H1 (cell line): ENCODE measurements around the gene C2CD3.

Source experiments
- ASH2L ChIP-seq: fragments of 200-600, 300-600 bp; sonication (generic); IDR thresholded peaks from one replicate; pipeline ENCODE4 v1.7.1; 2017; ENCODE audit warnings: low read length
- CTCF ChIP-seq, 3 experiments: IDR thresholded peaks; 1 replicate in 2 of 3; 2 replicates in 1 of 3; pipeline versions ENCODE4 v1.5.1 to v1.6.1; 2011; ENCODE audit warnings: low read length in 3 of 3, mild to moderate bottlenecking in 3 of 3, inconsistent platforms in 2 of 3, low read depth in 1 of 3, moderate library complexity in 1 of 3; ENCODE audit not compliant: insufficient read depth in 1 of 3; ENCODE audit errors: control extremely low read depth in 1 of 3
- EGR1 ChIP-seq: IDR thresholded peaks from 2 replicates; pipeline ENCODE4 v1.6.1; 2011; ENCODE audit warnings: low read depth, low read length, borderline replicate concordance
- JUN ChIP-seq: IDR thresholded peaks from 2 replicates; pipeline ENCODE4 v1.6.1; 2011; ENCODE audit warnings: low read depth, mild to moderate bottlenecking, improper control_type of control experiment, low read length
- POLR2A ChIP-seq, 2 experiments: IDR thresholded peaks; 1 replicate in 1 of 2; 2 replicates in 1 of 2; pipeline ENCODE4 v1.6.1; 2011; ENCODE audit warnings: low read depth in 2 of 2, low read length in 2 of 2, mild to moderate bottlenecking in 2 of 2; ENCODE audit errors: control extremely low read depth in 1 of 2
- SP1 ChIP-seq: IDR thresholded peaks from 2 replicates; pipeline ENCODE4 v1.6.1; 2011; ENCODE audit warnings: low read depth, low read length
- SUZ12 ChIP-seq: fragments of 200-600 bp; sonication (generic); IDR thresholded peaks from 2 replicates; pipeline ENCODE4 v1.6.1; 2012; ENCODE audit warnings: mild to moderate bottlenecking, inconsistent platforms, low read length, moderate library complexity, mixed read lengths
- TAF7 ChIP-seq: optimal IDR thresholded peaks from 2 replicates; pipeline ENCODE3; 2011; ENCODE audit warnings: low read depth, mild to moderate bottlenecking, inconsistent platforms, low read length, moderate library complexity, borderline replicate concordance

- TF ChIP-seq TAF7 (no peak), JUN (no peak), SUZ12 (no peak), EGR1 (no peak), SP1 (no peak), ASH2L (no peak), POLR2A (IDR thresholded peaks at IDR 0.05; ENCODE audit: control extremely low read depth in 1 of 2, low read depth in 2 of 2, low read length in 2 of 2) (no peak), CTCF (IDR thresholded peaks at IDR 0.05; ENCODE audit: control extremely low read depth in 1 of 3, insufficient read depth in 1 of 3, low read depth in 1 of 3, low read length in 3 of 3) (no peak)
Measured at GRCh38 chr11:74159642-74160041, 11.2 kb downstream of the C2CD3 start.
